ENCODE measurements around the gene PCNA.
A peak's percentile ranks its signal among the peaks of the same experiment; 100 is the strongest.
"Not testable (repeated sequence)": the region's sequence is repeated elsewhere in the genome, so short reads cannot be mapped to it uniquely, and the experiment has no call there.

PCNA gene

DNA sequence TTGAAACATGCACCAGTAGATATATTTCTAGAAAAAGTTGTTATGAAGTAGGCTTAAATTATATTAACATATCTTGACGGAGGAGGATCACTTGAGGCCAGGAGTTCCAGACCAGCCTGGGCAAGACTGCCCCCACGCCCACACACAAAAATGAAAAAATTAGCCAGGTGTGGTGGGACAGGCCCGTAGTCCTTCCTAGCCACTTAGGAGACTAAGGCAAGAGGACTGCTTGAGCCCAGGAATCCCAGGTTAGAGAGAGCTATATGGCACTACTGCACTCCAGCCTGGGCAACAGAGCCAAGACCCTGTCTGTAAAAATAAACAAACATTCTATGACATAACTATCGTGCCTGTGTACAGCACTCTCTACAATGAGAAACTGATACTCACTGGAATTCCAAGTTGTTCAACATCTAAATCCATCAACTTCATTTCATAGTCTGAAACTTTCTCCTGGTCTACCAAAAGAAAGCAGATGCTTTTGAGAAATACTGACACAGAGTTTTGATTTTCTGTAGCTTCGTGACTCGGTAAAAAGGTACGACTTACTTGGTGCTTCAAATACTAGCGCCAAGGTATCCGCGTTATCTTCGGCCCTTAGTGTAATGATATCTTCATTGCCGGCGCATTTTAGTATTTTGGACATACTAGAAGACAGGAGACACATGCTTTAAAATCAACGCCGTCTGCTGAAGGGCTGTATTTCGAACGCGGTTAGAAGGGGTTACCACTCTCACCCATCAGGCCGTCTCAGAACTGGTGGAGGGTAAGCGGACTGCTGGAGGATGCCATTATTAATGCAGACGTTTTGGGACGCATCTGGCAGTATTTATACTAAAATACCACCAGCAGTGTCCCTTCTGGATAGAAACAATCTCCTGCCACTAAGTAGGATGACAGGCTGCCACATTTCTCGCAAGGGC is 1.3 kb downstream of the PCNA start:
- peak overlapping the region; percentile 99 for H3K4me3 ChIP-seq (ENCODE audit: low read length)
- TF ChIP-seq, protein P1, sequence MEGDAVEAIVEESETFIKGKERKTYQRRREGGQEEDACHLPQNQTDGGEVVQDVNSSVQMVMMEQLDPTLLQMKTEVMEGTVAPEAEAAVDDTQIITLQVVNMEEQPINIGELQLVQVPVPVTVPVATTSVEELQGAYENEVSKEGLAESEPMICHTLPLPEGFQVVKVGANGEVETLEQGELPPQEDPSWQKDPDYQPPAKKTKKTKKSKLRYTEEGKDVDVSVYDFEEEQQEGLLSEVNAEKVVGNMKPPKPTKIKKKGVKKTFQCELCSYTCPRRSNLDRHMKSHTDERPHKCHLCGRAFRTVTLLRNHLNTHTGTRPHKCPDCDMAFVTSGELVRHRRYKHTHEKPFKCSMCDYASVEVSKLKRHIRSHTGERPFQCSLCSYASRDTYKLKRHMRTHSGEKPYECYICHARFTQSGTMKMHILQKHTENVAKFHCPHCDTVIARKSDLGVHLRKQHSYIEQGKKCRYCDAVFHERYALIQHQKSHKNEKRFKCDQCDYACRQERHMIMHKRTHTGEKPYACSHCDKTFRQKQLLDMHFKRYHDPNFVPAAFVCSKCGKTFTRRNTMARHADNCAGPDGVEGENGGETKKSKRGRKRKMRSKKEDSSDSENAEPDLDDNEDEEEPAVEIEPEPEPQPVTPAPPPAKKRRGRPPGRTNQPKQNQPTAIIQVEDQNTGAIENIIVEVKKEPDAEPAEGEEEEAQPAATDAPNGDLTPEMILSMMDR (conservative IDR thresholded peaks at IDR 0.05; ENCODE audit: low read length) = no peak
- DNase-seq (ENCODE audit: low read depth) = no peak

DNA sequence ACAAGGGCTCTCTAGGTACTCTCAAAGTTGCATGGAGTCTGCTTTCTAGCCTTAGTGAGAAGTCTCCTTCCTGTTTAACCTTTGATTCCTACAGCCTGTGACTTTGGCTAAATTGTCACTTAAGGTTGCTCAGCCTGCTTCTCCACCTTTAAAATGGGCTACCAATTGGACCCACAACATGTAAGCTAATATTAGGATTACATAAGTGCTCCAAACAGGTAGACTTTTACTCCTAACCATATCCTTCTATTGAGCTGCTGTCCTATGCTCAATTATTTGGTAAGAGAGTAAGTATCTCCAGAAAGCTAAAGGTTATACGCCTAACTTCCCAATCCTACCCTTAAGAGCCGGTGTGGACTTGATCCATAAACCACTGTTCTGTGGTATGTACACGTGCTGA is 2.9 kb downstream of the PCNA start:
- H3K4me3 ChIP-seq (ENCODE audit: low read length) = no peak overlapping the region
- TF ChIP-seq, protein P1 (conservative IDR thresholded peaks at IDR 0.05; ENCODE audit: low read length) = no peak
- no peak for DNase-seq (ENCODE audit: low read depth)

DNA sequence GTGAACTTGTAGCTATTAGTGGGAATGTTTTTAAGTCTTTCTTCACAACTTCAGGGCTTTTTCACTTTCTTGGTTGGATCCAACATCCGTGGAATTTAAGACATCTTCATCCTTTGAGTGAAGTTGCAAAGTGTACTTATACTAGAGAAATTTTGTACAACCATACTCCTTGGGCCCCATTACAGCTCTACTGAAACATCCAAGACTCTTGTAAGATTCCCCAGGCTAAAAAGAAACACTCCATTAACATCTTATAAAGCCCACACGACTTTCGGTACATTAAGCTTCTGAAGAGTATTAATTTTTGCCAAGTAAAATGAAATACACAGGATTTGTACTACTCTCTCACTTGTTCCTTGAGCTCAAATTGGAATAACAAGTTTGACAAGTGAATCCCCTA is 5.4 kb downstream of the PCNA start:
- H3K4me3 ChIP-seq (ENCODE audit: low read length) = no peak overlapping the region
- DNase-seq (ENCODE audit: low read depth) = no peak
- TF ChIP-seq, protein P1 (conservative IDR thresholded peaks at IDR 0.05; ENCODE audit: low read length) = no peak

DNA sequence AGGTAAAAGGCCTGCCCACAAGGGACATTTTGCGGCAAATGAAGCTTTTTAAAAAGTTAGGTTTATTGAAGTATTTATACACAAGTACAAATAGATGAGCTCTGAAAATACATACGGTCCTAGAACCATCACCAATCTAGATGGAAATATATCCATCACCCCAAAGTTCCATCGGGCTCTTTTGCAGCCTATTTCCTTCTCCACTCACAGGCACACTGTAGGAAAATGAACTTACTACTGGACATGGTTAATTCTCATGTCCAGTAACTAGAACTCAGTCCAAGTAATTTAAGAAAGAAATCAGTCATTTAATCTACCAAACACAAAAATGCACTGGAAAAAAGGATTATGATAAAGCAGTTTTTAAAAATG is 6.2 kb downstream of the PCNA start:
- TF ChIP-seq, protein P1 (conservative IDR thresholded peaks at IDR 0.05; ENCODE audit: low read length) = no peak
- H3K4me3 ChIP-seq (ENCODE audit: low read length) = peak overlapping the region; percentile 97
- DNase-seq (ENCODE audit: low read depth) = no peak

DNA sequence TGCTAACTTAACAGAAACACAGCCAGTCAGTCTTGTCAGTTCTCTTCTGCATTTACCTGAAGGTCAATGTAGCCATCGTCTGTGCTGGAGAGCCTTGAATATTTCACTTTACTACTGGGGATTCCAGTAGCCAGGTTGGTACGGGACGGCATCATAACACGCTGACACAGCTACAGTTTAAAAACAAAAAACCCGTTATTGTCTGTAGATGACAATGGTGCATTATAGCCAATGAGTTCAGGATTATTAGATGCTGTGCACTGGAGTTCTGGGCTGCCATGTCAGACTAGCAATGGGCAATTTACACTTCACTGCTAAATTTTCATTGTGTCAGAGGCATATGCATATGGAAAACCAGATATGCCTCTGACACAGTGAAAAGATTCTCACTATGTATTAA is 10.5 kb downstream of the PCNA start:
- no peak overlapping the region for H3K4me3 ChIP-seq (ENCODE audit: low read length)
- TF ChIP-seq, protein P1 (conservative IDR thresholded peaks at IDR 0.05; ENCODE audit: low read length) = no peak
- no peak for DNase-seq (ENCODE audit: low read depth)

DNA sequence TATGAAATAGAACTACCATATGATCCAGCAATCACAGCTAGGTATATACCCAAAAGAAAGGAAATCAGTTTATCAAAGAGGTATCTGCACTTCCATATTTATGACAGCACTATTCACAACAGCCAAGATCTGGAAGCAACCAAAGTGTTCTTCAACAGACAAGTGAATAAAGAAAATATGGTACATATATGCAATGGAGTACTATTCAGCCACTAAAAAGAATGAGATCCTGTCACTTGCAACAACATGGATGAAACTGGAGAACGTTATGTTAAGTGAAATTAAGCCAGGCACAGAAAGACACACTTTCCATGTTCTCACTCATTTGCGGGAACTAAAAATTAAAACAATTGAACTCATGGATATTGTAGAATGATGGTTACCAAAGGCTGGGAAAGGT is 15.3 kb downstream of the PCNA start:
- TF ChIP-seq, protein P1 (conservative IDR thresholded peaks at IDR 0.05; ENCODE audit: low read length) = no peak
- no peak for DNase-seq (ENCODE audit: low read depth)
- H3K4me3 ChIP-seq (ENCODE audit: low read length) = no peak overlapping the region

DNA sequence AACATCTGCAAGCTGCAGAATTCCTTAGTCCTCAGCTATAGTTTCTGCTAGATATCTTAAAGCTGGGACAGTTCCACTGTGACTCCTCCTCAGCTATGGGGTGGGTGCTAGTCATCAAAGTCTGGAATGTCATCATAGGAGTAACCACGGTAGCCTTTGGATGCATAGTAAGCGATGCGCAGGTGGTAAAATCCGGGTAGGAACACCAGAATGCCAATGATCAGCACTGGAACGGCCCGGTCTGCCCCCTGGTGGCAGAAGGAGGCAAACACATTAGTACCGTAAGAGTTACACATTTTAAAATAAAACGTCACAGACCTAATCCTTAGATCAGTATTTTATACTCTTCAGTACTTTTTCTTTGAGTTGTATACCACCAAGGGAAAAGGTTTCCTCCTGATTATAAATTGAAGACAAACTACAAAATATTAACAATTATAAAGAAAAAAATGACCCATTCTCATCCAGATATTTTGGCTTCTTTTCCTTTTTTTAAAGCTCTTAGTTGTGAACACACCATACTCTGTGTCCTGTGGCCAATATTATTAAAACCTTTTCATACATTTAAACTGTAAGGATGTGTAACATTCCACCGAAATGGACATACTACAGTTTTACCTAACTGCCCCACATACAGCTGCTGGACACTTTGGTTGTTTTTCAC is 18.9 kb downstream of the PCNA start:
- no peak overlapping the region for H3K4me3 ChIP-seq (ENCODE audit: low read length)
- peak; percentile 55 for DNase-seq (ENCODE audit: low read depth)
- TF ChIP-seq, protein P1 (conservative IDR thresholded peaks at IDR 0.05; ENCODE audit: low read length) = peak; percentile 81

DNA sequence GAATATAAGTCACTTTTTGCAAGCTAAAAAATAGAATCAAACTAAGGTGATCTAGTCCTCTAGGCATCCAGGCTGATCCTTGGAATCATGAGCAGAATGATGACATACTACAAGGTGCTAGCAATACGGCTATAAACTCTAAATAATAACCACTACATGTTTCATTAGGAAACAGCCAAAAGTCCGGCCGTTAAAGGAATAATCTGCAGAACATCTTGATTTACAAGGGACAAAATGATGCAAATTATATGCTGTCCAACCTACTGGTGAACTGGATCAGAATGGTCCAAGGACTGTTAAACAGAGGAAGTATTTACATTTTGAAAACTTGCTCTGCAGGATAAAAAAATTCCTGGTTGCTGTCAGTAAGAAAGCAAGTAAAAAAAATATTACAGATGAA is 19.8 kb downstream of the PCNA start:
- H3K4me3 ChIP-seq (ENCODE audit: low read length); DNase-seq (ENCODE audit: low read depth): not testable (repeated sequence)

DNA sequence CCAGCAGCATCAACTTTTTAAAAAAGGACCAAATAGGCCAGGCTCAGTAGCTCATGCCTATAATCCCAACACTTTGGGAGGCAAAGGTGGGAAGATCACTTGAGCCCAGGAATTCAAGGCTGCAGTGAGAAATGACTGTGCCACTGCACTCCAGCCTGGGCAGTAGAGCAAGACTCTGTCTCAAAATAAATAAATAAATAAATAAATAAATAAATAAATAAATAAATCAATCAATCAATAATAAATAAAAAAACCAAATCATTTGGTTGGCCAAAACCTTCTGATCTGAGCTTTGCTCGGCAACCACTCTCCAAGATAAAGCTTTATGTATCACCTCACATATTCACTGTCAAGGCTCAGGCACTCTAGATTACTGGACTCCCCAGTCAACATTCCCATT is 20.7 kb downstream of the PCNA start:
- DNase-seq (ENCODE audit: low read depth); H3K4me3 ChIP-seq (ENCODE audit: low read length): not testable (repeated sequence)

Data from AG10803 (cell line).